Measurements from ENCODE around the gene GINS3. TPM values are rescaled to one million over a fixed set of nuclear protein-coding genes. Genes with fewer than 3 reads are reported as not detected.

The GINS3 gene
- total RNA-seq, 4 donors from 2014 or later, result 0.55 to 3.3 (median 1.0) TPM

GRCh38 chr16:58348986-58349385 lies 43.3 kb upstream of the GINS3 start:
- H3K36me3 ChIP-seq, result no peaks in the 10 kb centered on the region
- no peak for ATAC-seq
- H3K9me3 ChIP-seq, result no peaks in the 10 kb centered on the region
- no peak for TF ChIP-seq POLR2A (IDR thresholded peaks at IDR 0.05)
- no peak for TF ChIP-seq CTCF (IDR thresholded peaks at IDR 0.05 in 4 of 5, conservative IDR thresholded peaks at IDR 0.05 in 1 of 5)
- H3K27me3 ChIP-seq, result no peaks in the 10 kb centered on the region
- DNase-seq, result no peak
- H3K27ac ChIP-seq, result peak overlapping the region in 2 of 4 donors; percentile 26 to 32
- in situ Hi-C loops (cut with MboI; ENCODE audit: low sequenced_read_pairs in 4 of 4), result loop anchor here in 3 of 4 donors (25.0 kb wide), 2 partner anchors 313 to 413 kb away; no protein-coding TSS in a partner anchor
- H3K4me3 ChIP-seq, result no peak overlapping the region
- peaks cover 5 to 18% of the 10 kb centered on the region in 2 donors for H3K4me1 ChIP-seq
- intact Hi-C loops (cut with DNase I; ENCODE audit: low total_unique reads), result no loop called here

- peaks cover 0 to 9% of the 10 kb centered on the region in 2 donors for H3K4me1 ChIP-seq
- DNase-seq (no peak), ATAC-seq (no peak)
- in situ Hi-C loops (cut with MboI; ENCODE audit: low sequenced_read_pairs in 4 of 4), result no loop called here
- H3K36me3 ChIP-seq, result no peaks in the 10 kb centered on the region
- intact Hi-C loops (cut with DNase I; ENCODE audit: low total_unique reads), result no loop called here
- H3K9me3 ChIP-seq, result no peaks in the 10 kb centered on the region
- H3K27me3 ChIP-seq, result no peaks in the 10 kb centered on the region
- TF ChIP-seq CTCF (IDR thresholded peaks at IDR 0.05 in 4 of 5, conservative IDR thresholded peaks at IDR 0.05 in 1 of 5) (no peak), POLR2A (IDR thresholded peaks at IDR 0.05) (no peak)
- H3K27ac ChIP-seq, result no peak overlapping the region
- no peak overlapping the region for H3K4me3 ChIP-seq
Measured at GRCh38 chr16:58352690-58353089, 39.6 kb upstream of the GINS3 start.

- H3K4me1 ChIP-seq, result no peaks in the 10 kb centered on the region
- no peaks in the 10 kb centered on the region for H3K9me3 ChIP-seq
- H3K27me3 ChIP-seq, result no peaks in the 10 kb centered on the region
- H3K36me3 ChIP-seq, result no peaks in the 10 kb centered on the region
- DNase-seq, result no peak
- ATAC-seq, result no peak
- H3K4me3 ChIP-seq, result no peak overlapping the region
- intact Hi-C loops (cut with DNase I; ENCODE audit: low total_unique reads), result no loop called here
- in situ Hi-C loops (cut with MboI; ENCODE audit: low sequenced_read_pairs in 4 of 4), result no loop called here
- no peak for TF ChIP-seq CTCF (IDR thresholded peaks at IDR 0.05 in 4 of 5, conservative IDR thresholded peaks at IDR 0.05 in 1 of 5)
- no peak overlapping the region for H3K27ac ChIP-seq
Measured at GRCh38 chr16:58360041-58360634, 32.1 kb upstream of the GINS3 start.

GRCh38 chr16:58361726-58362125 lies 30.5 kb upstream of the GINS3 start:
- intact Hi-C loops (cut with DNase I; ENCODE audit: low total_unique reads) (no loop called here), in situ Hi-C loops (cut with MboI; ENCODE audit: low sequenced_read_pairs in 4 of 4) (no loop called here)
- ATAC-seq, result no peak
- H3K36me3 ChIP-seq, result no peaks in the 10 kb centered on the region
- TF ChIP-seq POLR2A (IDR thresholded peaks at IDR 0.05), result no peak
- no peak for TF ChIP-seq CTCF (IDR thresholded peaks at IDR 0.05 in 4 of 5, conservative IDR thresholded peaks at IDR 0.05 in 1 of 5)
- DNase-seq, result no peak
- H3K9me3 ChIP-seq, result no peaks in the 10 kb centered on the region
- no peaks in the 10 kb centered on the region for H3K4me1 ChIP-seq
- no peaks in the 10 kb centered on the region for H3K27me3 ChIP-seq
- H3K4me3 ChIP-seq, result no peak overlapping the region
- no peak overlapping the region for H3K27ac ChIP-seq

All from gastrocnemius medialis (tissue), 4 donors.